ENCODE data around the gene DTX1. TPM values are rescaled to one million over a fixed set of nuclear protein-coding genes. Genes with fewer than 3 reads are reported as not detected.

Gene DTX1
- total RNA-seq, 1 donor from 2014 or later, result 4.3 TPM

- H3K36me3 Mint-ChIP-seq (ENCODE audit: unreplicated experiment), result no peaks in the 10 kb centered on the region
- no peak overlapping the region for H3K4me3 Mint-ChIP-seq (ENCODE audit: unreplicated experiment)
- peak; percentile 45 for DNase-seq
- H3K27ac Mint-ChIP-seq (ENCODE audit: unreplicated experiment), result no peak overlapping the region
- no peak for TF ChIP-seq CTCF (IDR thresholded peaks at IDR 0.05; ENCODE audit: partially characterized antibody, unreplicated experiment)
- H3K27me3 Mint-ChIP-seq (ENCODE audit: unreplicated experiment), result peaks cover 4% of the 10 kb centered on the region
- no peaks in the 10 kb centered on the region for H3K4me1 Mint-ChIP-seq (ENCODE audit: low read depth, unreplicated experiment)
- peaks cover 1% of the 10 kb centered on the region for H3K9me3 Mint-ChIP-seq (ENCODE audit: unreplicated experiment)
Observed at GRCh38 chr12:113130457-113131135, 74.1 kb downstream of the DTX1 start.

- Mint-ChIP-seq H3K27ac (ENCODE audit: unreplicated experiment) (no peak overlapping the region), H3K9me3 (ENCODE audit: unreplicated experiment) (peaks cover under 1% of the 10 kb centered on the region), H3K36me3 (ENCODE audit: unreplicated experiment) (no peaks in the 10 kb centered on the region), H3K4me1 (ENCODE audit: low read depth, unreplicated experiment) (no peaks in the 10 kb centered on the region), H3K4me3 (ENCODE audit: unreplicated experiment) (no peak overlapping the region), H3K27me3 (ENCODE audit: unreplicated experiment) (peaks cover 8% of the 10 kb centered on the region)
- DNase-seq, result no peak
- no peak for TF ChIP-seq CTCF (IDR thresholded peaks at IDR 0.05; ENCODE audit: partially characterized antibody, unreplicated experiment)
Observed at GRCh38 chr12:113131556-113131955, 75.0 kb downstream of the DTX1 start.

GRCh38 chr12:113133036-113133435 is 76.5 kb downstream of the DTX1 start:
- H3K4me3 Mint-ChIP-seq (ENCODE audit: unreplicated experiment), result no peak overlapping the region
- no peak overlapping the region for H3K27ac Mint-ChIP-seq (ENCODE audit: unreplicated experiment)
- TF ChIP-seq CTCF (IDR thresholded peaks at IDR 0.05; ENCODE audit: partially characterized antibody, unreplicated experiment), result no peak
- no peaks in the 10 kb centered on the region for H3K36me3 Mint-ChIP-seq (ENCODE audit: unreplicated experiment)
- H3K27me3 Mint-ChIP-seq (ENCODE audit: unreplicated experiment), result peaks cover 8% of the 10 kb centered on the region
- H3K9me3 Mint-ChIP-seq (ENCODE audit: unreplicated experiment), result no peaks in the 10 kb centered on the region
- H3K4me1 Mint-ChIP-seq (ENCODE audit: low read depth, unreplicated experiment), result no peaks in the 10 kb centered on the region
- DNase-seq, result no peak

- DNase-seq, result no peak
- Mint-ChIP-seq H3K27me3 (ENCODE audit: unreplicated experiment) (peaks cover 8% of the 10 kb centered on the region), H3K9me3 (ENCODE audit: unreplicated experiment) (no peaks in the 10 kb centered on the region), H3K36me3 (ENCODE audit: unreplicated experiment) (no peaks in the 10 kb centered on the region), H3K27ac (ENCODE audit: unreplicated experiment) (no peak overlapping the region), H3K4me1 (ENCODE audit: low read depth, unreplicated experiment) (no peaks in the 10 kb centered on the region), H3K4me3 (ENCODE audit: unreplicated experiment) (no peak overlapping the region)
- TF ChIP-seq CTCF (IDR thresholded peaks at IDR 0.05; ENCODE audit: partially characterized antibody, unreplicated experiment), result no peak
Observed at GRCh38 chr12:113133666-113134065, 77.1 kb downstream of the DTX1 start.

- H3K4me1 Mint-ChIP-seq (ENCODE audit: low read depth, unreplicated experiment), result no peaks in the 10 kb centered on the region
- H3K27me3 Mint-ChIP-seq (ENCODE audit: unreplicated experiment), result peaks cover 8% of the 10 kb centered on the region
- no peak for TF ChIP-seq CTCF (IDR thresholded peaks at IDR 0.05; ENCODE audit: partially characterized antibody, unreplicated experiment)
- no peak overlapping the region for H3K27ac Mint-ChIP-seq (ENCODE audit: unreplicated experiment)
- H3K4me3 Mint-ChIP-seq (ENCODE audit: unreplicated experiment), result no peak overlapping the region
- H3K36me3 Mint-ChIP-seq (ENCODE audit: unreplicated experiment), result no peaks in the 10 kb centered on the region
- no peak for DNase-seq
- no peaks in the 10 kb centered on the region for H3K9me3 Mint-ChIP-seq (ENCODE audit: unreplicated experiment)
Observed at GRCh38 chr12:113134071-113134470, 77.5 kb downstream of the DTX1 start.
